NCI-H2227 (cell line): ENCODE results near the gene TMPRSS6.

Experiments used
- DNase-seq: peaks from one replicate; lab custom pipeline; 2025; ENCODE audit not compliant: unreplicated experiment; lab: John Stamatoyannopoulos, UW

The TMPRSS6 gene

DNA sequence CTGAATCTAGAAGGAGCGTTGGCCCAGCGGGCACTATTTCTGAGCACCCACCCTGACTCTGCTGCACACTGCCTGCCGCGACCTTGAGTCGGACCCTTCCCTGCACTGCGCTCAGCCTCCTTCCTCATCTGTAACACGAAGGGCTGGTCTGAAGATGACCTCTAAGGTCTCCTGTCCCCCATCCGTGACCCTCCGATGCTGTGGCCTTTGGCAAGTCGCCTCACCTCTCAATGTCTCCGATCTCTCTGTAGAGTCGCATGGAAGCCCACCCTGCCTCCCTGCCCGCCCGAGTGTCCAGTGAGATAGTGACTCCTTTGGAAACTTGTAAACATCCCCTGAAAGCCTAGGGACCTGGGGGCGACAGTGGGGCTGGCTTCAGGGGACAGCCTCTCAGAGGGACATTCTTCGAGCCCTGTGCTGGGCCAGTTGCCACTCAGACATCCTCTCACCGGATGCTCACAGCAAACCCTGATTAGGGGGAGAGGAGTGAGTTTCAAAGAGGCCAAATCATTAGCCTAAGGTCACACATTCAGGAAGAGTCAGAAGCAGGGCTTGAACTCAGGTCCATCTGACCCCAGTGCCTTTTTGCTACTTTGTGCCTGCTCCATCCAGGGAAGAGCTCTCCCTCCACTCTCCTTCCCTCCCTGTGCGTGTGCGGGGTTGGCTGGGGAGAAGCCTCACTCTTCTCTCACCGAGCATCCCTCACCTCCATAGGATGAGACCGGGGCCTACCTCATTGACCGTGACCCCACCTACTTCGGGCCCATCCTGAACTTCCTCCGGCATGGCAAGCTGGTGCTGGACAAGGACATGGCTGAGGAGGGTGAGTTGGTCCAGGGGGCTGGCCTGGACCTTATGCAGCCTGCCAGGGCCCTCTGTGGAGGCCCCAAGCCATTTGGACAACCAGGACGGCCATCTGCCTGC, 56.9 kb downstream of the TMPRSS6 start:
- DNase-seq: no peak

DNA sequence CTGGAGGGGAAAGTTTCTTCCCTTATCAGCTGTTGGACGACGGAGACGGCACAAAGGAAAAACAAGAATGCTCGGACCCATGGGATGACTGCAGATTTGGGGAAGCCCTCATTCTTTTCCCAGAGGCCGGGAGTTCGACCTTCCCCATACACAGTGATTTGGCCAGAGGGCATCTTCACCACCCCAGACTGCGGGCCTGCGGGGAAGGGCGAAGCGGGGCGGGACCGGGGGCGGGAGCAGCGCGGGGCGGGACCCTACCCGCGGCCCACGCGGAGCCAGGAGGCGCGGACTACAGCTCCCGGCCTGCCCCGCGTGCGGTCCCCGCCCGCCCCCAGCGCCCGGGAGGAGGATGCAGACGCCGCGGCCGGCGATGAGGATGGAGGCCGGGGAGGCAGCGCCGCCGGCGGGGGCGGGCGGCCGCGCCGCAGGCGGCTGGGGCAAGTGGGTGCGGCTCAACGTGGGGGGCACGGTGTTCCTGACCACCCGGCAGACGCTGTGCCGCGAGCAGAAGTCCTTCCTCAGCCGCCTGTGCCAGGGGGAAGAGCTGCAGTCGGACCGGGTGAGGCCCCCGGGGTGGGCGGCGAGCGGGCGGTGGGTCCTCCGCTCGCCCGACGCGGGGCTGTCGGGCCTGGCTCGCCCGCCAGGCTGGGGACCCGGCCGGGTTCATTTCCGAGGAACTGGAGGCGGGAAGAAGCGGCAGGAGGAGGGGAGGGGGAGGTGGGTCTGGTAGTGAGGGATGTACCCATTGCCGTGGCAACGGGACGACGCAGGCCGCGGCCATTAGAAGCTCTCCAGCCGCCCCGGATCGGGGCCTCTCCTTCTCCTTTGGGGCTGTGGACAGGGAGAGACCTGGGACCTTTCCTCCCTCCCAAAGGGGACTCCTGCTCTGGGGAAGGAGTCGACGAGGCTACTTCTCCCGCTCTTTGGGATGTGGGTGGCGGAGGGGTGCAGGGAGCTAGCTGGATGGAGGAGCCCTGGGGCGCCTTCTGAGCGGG, 57.8 kb downstream of the TMPRSS6 start, which contains the start of gene KCTD17:
Gene KCTD17, plus strand, starts transcription at position 352 of the 995 bp plus-strand sequence. Its CDS starts 19 bp downstream, at position 371.
- peak; percentile 79 for DNase-seq

DNA sequence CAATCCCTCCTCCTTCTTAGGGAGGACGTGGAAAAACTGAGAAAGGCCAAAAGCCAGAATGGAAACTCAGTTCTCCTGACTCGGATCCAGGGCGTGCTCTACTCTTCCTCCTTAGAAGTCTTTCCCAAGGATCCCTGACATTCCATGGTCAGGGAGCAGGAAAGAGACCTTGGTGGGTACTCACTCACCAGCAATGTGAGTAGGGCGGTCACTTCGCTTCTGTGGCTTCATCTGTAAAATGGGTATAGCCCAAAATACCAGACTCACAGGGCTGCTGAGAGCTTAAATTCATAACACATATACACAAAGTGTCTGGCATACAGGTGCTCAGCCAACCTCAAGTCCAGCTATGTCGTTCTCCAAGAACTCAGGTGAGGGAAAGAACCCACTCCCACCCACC, 58.6 kb downstream of the TMPRSS6 start:
- no peak for DNase-seq

DNA sequence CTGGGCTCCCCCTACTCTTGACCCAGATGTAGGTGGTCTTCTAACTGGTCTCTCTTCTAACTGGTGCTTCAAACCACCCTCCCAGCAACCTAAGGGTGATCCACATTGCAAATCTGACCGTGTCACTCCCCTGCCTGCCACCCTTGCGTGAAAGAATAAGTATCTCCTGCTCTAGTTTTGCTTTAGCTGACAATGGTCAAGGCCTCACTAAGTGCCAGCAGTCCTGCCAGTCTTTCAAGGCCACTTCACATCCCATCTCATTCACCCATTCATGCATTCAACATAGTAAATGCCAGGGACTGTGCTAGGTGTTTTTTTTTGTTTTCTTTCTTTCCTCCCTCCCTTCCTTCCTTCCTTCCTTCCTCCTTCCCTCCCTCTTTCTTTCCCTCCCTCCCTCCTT, 60.3 kb downstream of the TMPRSS6 start:
- no peak for DNase-seq

DNA sequence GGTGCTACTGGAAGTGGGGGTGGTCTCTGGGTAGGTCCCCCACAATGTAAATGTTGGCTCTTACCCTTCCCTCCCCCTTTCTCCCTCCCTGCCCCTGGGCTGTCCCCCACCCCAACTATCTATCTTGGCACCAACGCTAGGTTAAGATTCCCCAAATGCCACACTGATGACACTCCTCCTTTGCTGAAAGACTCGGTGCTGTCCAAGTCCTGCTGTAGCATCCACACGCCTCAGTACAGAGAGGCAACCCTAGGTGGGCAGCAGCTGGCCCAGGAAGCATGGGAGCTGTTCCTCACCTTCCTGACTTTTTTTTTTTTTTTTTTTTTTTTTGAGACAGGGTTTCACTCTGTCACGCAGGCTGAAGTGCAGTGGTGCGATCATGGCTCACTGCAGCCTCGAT, 61.4 kb downstream of the TMPRSS6 start:
- DNase-seq: no peak

DNA sequence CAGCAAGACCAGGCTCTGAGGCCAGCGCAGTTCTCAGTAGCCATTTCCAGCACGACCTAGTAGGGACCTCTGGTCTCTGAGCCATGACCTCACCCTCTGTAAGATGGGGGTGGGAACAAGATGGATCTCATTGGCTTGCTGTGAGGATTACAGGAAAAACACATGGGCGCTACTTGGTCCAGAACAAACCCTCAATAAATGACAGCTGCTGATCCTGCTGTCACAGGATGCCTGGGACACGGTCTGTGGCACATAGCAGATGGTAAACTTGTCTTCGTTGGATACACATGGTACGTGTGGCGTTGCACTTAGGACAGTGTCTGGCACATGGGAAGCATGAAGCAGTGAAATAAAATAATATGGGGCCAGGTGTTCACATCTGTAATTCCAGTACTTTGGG, 62.5 kb downstream of the TMPRSS6 start:
- DNase-seq: no peak

DNA sequence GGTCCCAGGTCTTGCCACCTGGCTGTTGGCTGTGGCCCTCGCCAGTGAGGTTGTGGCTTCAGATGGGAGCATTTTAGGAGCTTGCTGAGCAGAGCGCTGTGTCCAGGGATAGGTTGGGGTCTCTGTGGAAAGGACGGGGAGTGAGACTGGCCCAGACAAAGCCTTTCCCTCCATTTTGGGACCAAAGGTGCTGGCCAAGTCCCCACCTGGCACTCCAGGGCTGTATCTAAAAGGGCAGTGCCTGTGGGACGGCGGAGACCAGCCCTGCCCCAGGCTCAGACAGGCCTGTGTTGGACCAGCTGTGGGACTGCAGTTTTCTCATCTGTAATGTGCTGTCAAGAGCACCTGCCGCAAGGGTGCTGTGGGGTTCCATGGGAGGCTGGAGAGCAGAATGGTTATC, 62.9 kb downstream of the TMPRSS6 start:
- DNase-seq: no peak

DNA sequence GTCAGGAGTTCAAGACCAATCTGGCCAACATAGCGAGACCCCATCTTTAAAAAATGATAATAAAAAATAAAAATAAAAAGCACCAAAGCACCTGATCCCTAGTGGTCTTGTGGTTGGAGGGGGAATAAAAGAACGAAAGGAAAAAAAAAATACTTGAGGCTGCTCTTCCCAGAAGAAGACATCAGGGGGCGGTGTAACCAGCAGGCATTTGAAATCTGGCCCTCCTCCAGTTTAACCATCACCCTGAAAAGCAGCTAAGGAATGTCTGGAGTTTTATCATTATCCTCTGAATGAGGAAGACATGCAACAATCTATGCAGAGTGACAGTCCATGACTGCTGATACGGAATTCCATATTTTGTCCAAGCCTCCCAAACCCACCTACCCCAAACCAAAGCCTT, 63.6 kb downstream of the TMPRSS6 start:
- DNase-seq: no peak

DNA sequence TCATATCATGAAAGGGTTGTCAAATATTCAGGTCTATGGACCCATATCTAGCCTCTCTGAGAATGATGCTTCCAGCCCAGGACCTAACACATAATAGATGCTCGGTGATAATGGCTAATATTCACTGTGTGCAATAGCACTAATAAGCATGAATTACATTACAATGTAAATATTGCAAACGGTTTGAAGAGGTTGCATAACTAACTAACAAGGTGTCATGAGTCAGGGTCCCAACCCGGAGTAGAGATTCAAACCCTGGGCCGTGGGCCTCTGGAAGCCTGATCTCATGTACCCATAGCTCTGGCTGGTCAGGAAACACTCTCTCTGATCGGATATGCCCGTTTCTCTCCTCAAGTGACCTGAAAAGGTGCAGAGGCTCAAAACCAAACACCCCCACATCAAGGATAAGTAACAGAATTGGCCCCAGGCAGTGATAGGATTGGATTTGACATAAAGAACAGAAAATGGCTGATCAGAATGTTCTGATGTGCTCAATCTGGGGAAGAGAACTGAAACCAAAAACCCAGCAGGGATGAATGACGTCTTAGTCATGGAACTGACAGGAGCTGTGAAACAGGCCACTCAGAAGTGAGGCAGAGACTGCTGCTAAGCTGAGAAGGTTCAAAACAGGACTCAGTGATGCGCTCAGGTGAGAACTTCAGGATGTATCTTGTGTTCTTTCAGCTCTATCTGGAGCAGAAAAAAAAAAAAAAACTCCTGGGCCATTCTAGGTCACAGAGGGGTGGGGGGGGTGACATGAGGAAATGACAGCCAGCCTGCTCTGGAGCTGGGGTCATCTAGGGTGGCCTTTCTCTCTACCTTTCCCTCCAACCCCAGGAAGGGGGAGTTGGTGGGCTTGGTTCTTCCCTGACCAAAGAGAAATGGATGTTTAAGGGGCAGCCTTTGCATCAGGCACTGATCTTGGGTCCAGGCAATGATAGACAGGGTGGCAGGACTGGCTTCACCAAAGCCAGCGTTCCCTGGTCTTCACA, 64.6 kb downstream of the TMPRSS6 start:
- no peak for DNase-seq

DNA sequence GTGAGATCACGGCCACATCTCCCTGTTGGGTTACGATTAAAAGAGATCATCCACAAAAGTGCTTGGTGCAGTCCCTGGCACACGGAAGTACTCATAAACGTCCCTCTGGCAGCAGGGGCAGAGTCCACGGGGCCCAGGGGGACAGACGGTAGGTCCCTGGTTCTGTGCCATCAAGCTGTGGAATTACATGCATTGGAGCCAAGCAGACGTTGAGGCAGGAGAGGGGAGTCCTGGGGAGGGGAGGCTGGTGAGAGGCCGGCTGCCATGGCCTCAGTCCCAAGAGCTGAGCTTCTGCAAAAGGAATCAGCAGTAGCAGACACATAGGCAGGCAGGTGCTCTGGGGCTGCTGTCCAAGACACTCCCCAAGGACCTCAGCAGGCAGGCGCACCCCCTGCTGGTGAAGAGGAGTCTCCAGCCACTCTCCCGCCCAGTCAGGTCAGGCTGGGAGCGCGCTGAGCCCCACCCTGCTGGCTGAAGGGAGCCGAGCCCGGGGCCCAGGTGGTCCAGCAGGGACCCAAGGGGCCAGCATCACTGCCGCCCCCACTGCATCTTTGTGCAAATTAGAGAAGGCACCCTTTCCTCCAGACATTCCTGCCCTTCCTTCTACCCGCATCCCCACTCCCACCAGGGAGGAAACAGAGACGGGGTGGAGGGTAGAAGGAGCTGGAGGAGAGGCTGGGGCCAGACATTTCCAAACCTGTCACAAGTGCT, 65.5 kb downstream of the TMPRSS6 start:
- peak; percentile 25 for DNase-seq

DNA sequence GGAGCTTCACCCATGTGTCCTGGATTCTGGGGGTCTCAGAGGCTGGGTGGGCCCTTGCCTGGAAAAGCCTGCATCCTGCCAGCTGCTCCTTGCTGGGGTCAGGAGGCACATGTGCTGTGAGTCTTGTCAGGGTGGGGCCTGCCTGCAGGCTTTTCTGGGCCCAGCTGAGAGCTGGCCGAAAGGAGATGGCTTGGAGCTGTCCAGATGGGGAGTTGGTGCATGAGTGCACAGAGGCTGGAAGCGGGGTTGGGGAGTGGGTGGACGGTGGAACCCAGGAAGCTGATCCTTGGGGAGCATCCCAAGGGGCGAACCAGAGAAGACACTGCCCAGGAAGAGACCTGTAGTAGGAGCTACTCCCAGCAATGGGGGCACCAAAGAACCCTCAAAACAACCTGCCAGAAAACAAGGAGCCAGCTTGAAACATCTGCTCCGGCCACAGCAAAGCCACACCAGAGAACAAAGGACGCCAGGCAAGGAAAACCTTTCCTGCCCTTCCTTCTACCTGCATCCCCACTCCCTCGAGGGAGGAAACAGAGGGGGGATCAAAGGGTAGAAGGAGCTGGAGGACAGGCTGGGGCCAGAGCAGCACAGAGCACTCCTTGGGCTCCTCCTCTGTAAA, 66.2 kb downstream of the TMPRSS6 start:
- no peak for DNase-seq

DNA sequence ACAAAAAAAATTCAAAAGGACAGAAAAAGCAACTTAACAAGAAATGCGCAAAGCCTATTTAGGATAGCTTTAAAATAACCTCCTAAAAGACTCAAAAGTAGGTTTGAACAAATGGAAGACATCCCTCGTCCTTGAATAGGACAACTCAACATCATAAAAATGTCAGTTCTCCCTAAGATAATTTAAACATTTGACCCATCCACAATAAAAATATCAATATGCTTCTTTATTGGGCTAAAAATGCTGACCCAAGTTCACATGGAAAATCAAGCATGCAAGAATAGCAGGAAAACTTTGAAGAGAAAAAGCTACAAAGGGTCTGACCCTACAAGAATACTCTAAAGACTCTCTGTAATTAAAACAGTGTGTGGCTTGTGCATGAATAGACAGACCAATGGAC, 70.0 kb downstream of the TMPRSS6 start:
- DNase-seq: no peak

DNA sequence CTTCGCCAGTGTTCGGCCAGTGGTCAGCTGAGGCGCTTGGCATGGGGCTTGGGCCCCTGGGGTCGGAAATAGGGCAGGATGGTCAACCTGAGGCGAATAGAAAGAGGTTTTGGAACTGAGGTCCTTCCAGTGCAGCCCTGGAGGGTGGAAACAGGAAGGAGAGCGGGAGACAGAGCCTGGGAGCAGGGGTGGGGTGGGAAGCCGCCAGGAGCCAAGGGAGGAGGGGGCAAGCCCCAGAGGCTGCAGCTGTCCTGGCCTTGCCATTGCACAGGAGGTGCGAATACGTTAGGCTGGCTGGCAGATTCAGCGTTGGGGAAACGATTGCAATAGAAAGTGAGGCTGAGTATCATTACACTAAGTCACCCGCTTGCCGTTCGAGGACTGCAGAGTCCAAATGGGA, 71.8 kb downstream of the TMPRSS6 start:
- no peak for DNase-seq

DNA sequence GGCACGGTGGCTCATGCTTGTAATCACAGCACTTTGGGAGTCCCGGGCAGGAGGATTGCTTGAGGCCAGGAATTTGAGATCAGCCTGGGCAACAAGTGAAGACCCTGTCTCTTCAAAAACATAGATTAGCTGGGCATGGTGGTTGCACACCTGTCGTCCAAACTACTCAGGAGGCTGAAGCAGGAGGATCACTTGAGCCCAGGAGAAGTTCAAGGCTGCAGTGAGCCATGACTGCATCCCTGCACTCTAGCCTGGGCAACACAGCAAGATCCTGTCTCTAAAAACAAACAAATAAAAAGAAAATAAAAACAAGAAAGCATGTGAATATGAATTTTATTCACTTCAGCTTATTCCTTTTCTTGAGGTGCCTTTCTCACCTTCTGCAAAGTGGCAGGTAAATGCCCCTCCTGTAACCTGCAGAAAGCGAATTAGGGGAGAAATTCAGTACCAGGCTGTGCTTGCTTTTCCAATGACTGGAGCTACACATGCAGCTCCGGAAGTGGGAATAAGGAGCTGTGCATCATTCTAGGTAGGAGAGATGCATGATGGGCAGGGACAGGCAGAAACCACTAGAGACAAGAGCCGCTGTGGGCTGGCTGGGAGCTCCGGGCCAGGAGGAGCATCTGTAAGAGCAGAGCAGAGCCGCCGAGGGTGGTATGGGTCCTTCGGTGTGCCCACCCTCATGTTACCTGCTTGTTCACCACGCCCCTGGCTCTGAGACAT, 72.7 kb downstream of the TMPRSS6 start:
- DNase-seq: no peak

DNA sequence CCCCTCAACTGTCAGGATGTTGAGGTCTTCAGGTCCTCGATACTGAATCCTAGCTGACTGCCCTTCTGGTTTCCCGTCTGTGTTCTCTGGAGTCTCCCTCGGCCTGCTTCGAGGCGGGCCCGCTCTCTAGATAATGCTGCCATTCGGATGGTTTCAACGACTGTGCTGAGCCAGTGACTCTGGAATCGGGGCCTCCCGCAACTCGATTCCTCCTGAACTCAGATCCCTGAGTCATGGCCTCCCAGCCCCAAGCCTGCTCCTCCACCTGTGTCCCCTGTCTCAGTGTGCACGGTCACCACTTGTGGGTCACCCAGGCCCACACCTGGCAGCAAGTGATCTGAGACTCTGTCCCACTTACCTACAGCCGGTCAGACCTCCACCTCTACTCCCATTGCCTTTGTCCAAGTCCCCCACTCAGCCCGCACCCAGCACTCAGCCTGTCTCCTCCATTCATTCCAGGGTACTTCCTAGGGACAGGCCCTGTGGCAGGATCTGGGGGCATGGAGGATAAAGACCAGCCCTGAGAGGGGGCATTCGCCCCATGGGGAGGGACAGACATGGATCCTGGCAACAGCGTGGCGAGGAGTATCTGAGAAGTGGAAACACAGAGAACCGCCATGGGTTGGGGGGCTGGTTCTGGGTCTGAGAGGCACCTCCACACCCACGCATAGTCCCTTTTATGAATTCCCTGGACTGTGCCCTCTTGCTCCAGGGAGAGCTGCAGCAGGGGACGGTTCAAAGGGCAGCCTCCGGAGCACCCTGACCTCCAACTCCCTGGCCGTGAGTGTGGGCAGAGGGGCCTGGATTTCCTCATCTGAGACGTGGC, 75.7 kb downstream of the TMPRSS6 start:
- no peak for DNase-seq

DNA sequence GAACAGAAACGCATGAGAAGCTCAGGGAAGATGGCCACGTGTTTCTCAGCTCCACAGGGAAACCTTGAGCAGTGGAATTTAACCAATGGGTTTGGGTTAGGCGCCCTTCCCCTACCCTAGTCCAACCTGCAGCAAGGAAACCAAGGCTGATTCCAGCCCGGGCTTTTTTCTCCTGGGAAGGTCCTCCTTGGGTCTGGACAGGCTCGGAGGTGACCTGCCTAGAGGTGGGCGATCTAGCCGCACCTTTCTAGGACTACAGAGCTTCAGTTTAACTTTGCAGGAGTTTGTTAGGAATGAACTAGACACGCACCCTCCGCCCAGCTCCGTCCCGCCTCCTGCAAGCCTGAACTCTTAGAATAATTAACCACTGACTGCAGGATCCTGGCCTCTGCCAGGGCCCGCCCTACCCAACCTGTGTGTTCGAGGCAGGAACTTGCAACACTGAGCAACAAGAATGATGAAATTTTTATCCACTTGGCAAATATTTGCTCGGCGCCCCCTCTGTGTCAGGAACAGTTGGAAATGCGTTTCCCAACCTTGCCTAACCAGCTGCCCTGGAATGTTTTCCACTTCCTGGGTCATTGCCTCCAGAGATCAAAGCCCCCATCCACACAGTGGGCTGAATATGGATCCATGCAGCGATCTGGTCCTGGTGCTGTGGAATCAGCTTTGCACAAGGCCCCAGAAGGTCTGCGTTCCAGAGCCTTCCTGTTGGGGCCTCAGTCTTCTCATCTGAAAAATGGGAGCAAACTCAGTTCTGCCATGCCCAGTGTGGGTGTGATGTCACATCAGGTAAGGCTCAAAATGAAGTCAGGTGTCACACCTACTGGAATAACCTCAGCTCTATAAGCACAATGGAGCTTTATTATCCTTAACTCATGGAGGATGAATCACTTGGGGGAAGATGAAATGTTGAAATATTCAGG, 76.7 kb downstream of the TMPRSS6 start:
- no peak for DNase-seq

DNA sequence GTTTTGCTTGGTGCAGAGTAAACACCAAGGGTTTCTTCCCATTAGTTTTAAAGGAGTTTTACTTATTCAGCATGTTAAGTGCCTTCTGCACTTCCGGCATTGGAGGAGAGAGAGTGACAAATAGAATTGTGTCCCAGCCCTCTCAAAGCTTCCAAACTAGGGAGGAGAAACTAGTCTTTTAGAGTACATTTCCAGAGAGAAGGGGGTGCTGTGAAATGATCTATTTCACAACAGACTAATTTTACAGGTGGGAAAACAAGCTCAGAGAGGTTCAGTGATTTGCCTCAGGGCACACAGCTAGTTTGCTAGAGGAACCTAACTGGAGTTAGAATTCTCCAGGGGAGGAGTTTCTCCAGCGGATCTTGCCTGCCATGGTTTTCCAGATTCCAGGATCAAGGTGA, 77.4 kb downstream of the TMPRSS6 start:
- no peak for DNase-seq
